ENCODE data around the gene PTPRM. TPM values are rescaled to one million over a fixed set of nuclear protein-coding genes. Genes with fewer than 3 reads are reported as not detected.

The PTPRM gene
- total RNA-seq, 4 donors from 2014 or later = 206 to 337 (median 255) TPM

GRCh38 chr18:8229787-8230186 is 662.7 kb downstream of the PTPRM start:
- TF ChIP-seq CTCF (IDR thresholded peaks at IDR 0.05; ENCODE audit: low read depth) = no peak

DNA sequence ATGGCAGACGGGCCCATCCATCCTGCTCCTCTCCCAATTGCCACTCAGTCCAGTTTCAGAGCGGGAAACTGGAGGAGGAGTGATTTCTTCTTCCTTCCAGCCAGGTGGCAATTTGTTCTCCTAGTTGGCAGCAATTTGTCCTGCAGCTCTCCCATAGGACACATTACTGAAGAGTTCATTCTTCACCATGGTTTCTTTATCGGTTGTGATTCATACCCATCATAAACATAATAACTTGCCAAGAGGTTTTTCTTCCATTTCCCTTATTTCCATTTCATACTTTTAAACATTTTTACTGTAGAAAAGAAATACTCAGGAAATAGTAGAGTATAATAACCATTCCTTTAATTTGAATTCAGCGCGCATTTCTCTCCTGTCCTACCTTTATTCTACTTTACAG is 664.2 kb downstream of the PTPRM start:
- no peak for TF ChIP-seq CTCF (IDR thresholded peaks at IDR 0.05; ENCODE audit: low read depth)

DNA sequence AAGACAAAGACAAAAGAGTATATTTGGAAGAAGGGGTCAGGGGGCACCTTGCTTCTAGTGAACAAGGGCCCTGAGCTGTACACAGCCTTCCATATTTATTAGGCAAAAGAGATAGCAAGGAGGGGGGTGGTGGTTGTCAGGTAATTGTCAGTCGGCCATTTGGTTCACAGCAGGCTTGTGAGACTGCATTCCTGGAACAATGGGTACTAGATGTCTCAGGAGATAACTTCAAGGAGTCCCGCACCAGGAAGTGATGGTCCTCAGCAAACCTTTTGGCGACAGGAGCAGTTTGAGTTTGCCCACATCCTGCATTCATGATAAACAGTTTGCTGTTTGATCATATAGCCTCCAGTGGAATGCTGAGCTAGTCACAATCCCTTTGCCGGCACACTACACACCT is 665.7 kb downstream of the PTPRM start:
- TF ChIP-seq CTCF (IDR thresholded peaks at IDR 0.05; ENCODE audit: low read depth) = no peak

GRCh38 chr18:8235894-8236293 is 668.8 kb downstream of the PTPRM start:
- no peak for TF ChIP-seq CTCF (IDR thresholded peaks at IDR 0.05; ENCODE audit: low read depth)

- no peak for TF ChIP-seq CTCF (IDR thresholded peaks at IDR 0.05; ENCODE audit: low read depth)
These were observed 671.4 kb downstream of the PTPRM start for GRCh38 chr18:8238507-8238906.

- no peak for TF ChIP-seq CTCF (IDR thresholded peaks at IDR 0.05; ENCODE audit: low read depth)
These were observed 674.6 kb downstream of the PTPRM start for GRCh38 chr18:8241731-8242130.

- TF ChIP-seq CTCF (IDR thresholded peaks at IDR 0.05; ENCODE audit: low read depth) = no peak
These were observed 675.1 kb downstream of the PTPRM start for GRCh38 chr18:8242151-8242696.

Data from subcutaneous adipose tissue (tissue), 4 donors.